ENCODE measurements around the gene LRRC75A.

DNA sequence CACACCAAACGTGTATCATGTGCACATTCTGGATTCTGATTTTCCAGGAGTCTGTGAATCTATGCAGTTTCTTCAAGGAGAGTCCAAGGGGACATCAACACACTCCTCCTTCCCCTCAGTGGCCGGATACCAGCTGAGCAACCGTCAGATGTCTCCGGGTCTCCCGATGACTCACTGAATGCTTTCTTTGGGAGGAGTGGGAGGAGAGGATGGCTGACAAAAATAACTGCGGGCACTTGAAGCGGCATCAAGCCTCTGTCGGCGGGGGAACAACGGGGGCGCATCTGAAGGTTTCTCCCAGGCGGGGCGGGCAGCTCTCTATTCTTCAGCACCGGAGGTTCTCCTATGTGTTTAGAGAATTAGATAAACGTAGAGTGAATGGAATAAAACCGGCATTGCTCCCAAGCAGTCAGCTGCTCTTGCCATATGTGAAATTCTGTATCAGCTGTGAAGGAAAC is 24.6 kb upstream of the LRRC75A start:
- TF ChIP-seq, protein P1, sequence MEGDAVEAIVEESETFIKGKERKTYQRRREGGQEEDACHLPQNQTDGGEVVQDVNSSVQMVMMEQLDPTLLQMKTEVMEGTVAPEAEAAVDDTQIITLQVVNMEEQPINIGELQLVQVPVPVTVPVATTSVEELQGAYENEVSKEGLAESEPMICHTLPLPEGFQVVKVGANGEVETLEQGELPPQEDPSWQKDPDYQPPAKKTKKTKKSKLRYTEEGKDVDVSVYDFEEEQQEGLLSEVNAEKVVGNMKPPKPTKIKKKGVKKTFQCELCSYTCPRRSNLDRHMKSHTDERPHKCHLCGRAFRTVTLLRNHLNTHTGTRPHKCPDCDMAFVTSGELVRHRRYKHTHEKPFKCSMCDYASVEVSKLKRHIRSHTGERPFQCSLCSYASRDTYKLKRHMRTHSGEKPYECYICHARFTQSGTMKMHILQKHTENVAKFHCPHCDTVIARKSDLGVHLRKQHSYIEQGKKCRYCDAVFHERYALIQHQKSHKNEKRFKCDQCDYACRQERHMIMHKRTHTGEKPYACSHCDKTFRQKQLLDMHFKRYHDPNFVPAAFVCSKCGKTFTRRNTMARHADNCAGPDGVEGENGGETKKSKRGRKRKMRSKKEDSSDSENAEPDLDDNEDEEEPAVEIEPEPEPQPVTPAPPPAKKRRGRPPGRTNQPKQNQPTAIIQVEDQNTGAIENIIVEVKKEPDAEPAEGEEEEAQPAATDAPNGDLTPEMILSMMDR (IDR thresholded peaks at IDR 0.05), result no peak
- TF ChIP-seq POLR2A (IDR thresholded peaks at IDR 0.05), result no peak

Measured in thyroid gland (tissue), 4 donors.